GM18508 (cell line): ENCODE measurements around the gene RAC3.

ENCODE experiments used
- ATAC-seq: cut with Tn5 transposase; IDR thresholded peaks from one replicate; pipeline ENCODE4 v1.9.1; 2021; ENCODE audit warnings: moderate number of reproducible peaks; ENCODE audit not compliant: insufficient read depth, unreplicated experiment

Gene RAC3

DNA sequence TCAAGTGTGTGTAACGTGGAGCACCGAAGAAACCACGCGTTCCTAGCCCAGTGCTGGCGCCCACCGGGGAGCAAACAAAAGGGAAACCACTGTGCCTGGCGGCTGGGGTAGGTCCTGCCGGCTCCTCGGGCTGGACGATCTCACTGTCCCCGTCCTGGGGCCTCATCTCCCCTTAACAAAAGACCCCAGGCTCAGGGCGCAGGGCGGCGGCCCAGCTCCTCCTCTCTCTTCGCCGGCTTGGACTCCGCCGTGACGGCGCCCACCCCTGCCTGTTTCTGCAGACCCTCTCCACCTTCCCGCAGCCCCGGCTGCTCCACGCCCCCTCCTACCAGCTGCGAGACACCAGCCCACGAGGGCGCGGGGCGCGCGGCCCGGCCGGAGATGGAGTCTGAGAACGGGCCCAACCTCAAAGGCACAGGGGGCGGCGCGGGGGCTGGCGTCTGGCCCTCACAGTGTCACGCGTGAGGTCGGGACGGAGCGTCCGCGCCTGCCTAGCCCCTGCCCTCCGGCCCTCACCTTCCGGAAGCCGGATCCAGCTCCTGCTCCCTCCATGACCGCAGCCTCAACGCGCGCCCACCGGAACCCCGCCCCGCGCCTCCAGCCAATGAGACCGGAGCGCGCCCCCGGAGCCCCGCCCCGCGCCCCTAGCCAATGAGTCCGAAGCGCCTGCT lies 9.0 kb upstream of the RAC3 start, which contains the start of gene CENPX:
CENPX (minus strand) TSS at position 569 of the 671 bp plus-strand sequence; CDS start at position 552, 17 bp downstream.
- ATAC-seq, result peak; percentile 11

- peak; percentile 53 for ATAC-seq
These were observed 8.5 kb upstream of the RAC3 start, which contains the start of gene LRRC45 for GRCh38 chr17:82022981-82023446. Gene LRRC45, plus strand, starts transcription at chr17:82023305. Its CDS starts 339 bp downstream, at chr17:82023644.

DNA sequence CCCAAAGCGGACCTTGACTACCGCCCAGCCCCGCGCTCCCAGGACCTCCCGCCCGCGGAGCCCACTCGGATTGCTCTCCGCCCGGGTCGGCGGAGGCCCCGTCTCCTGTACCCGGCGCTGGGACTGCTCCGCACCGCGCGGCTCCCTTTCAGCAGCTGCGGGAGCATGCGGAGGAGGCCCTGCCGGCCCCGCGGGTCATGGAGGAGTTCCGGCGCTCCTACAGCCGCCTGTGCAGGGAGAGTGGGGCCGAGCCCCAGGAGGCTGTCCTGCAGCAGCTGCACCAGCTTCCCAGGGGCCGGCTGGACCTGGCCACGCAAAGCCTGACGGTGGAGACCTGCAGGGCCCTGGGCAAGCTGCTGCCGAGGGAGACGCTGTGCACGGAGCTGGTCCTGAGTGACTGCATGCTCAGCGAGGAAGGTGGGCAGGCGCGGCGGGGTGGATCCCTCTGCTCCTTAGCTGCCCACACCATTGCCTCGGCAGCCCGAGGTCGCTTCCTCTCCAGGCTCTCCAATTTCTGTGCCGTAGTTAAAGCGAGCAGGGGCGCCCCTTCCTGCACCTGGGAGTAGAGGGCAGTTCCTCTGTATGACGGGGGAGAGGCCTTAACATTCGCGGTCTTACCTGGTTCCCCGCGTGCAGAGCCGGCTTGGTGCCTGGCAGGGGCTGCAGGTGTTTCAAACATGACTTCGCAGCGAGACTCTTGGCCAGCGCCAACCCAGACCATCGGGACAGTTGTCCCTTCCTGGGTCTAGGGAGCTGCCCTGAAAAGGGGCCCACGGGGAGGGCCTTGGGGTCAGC lies 7.8 kb upstream of the RAC3 start:
- no peak for ATAC-seq

DNA sequence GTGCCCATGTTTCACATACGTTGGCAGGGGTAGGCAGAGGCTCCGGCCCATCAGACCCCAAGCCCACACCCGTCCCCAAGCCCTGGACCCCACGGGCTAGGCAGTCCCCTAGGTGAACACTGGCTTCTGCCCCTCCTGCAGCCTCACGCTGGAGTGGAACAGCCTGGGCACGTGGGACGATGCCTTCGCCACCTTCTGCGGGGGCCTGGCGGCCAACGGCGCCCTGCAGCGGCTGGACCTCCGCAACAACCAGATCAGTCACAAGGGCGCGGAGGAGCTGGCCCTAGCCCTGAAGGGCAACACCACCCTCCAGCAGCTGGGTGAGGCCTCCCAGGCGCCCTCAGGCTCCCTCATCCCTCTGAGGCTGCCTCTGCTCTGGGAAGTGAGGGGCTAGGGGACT lies 6.6 kb upstream of the RAC3 start:
- no peak for ATAC-seq

DNA sequence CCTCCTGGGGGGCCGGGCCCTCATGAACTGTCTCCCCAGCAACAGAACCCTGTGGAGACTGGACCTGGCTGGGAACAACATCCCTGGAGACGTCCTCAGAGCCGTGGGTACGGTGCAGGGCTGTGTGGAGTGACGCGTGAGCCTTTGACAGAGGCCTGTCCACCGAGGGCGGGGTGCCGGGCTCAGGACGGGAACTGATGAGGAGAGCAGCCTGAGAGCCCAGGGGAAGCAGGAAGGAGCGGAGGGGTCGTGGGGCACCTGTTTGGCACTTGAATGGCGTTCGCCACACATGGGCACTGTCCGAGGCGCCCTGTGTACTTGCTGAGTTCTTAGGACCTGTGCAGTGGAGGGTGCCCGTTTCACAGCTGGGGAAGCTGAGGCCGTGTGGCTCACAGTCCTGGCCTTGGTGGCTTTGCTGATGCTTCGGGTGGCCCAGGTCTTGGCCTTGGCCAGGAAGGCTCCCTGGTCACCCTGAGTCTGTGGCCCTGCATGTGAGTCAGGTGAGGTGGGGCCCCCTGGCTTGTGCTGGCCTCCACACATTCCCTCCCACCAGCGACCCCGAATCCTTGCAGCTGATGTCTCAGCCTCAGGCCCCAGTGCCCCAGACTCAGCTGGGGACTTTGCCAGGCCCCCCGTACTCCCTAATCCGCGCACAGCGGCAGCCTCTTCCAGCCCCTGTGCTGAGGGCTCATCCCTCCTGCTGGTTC lies 5.9 kb upstream of the RAC3 start:
- ATAC-seq, result no peak

GRCh38 chr17:82028246-82028645 lies 3.2 kb upstream of the RAC3 start:
- no peak for ATAC-seq

- ATAC-seq, result no peak
These were observed 2.5 kb upstream of the RAC3 start for GRCh38 chr17:82028966-82029365.

GRCh38 chr17:82029391-82029790 lies 2.1 kb upstream of the RAC3 start:
- no peak for ATAC-seq

- no peak for ATAC-seq
These were observed 1.4 kb upstream of the RAC3 start for GRCh38 chr17:82029990-82030469.

GRCh38 chr17:82030470-82031302 lies 792 bp upstream of the RAC3 start:
- ATAC-seq, result no peak

- ATAC-seq, result no peak
These were observed 578 bp downstream of the RAC3 start for GRCh38 chr17:82031885-82032627.

GRCh38 chr17:82033359-82034085 lies 2.0 kb downstream of the RAC3 start:
- no peak for ATAC-seq

GRCh38 chr17:82034371-82035011 lies 3.0 kb downstream of the RAC3 start:
- ATAC-seq, result no peak

- ATAC-seq, result no peak
These were observed 4.0 kb downstream of the RAC3 start for GRCh38 chr17:82035488-82035887.

DNA sequence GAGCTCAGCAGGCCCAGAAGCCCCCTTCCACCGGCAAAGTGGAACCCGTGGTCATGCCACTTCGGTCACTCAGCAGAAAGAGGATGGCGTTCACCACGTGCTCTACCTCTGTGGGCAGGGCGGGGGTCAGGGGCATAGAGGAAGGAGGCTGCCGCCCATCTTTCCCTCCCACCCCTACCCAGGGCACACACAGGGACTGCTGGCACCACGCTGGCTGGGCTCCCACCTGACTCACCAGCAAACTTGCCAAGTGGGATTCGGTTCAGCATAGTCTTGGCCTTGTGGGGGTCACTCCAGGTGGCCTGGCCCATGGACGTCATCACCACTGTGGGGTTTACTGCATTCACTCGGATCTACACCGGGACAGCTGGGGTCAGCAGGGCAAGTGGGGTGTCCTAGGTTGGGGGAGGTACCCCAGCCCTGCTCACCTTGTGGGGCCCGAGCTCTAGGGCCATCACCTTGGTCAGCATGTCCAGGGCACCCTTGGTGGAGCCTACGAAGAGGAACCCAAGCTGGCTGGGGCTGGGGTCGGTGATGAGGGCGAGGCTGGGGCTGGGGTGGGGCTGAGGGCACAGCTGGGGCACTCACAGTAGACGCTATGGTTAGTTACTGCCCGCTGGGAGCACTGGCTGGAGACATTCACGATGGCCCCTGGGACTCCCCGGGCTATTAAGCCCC lies 4.6 kb downstream of the RAC3 start:
- ATAC-seq, result no peak

DNA sequence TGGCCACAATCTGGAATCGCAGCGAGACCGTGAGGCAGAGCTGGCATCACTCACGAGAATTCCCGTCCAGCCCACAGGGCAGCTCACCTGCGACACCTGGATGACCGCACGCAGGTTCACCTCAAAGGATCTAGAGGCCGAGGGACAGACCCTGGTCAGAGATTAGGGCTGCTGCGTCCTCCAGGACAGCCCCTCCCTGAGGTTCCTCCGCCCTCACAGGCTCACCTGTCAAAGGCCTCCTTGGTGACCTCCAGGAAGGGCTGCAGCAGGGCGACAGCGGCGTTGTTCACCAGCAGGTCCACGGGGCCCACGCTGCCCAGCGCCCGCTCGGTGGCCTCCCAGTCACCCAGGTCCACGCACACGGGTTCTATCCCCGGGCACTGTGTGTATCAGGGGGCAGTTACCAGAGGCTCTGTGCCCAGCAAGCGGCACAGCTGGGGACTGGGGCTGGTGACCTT lies 5.2 kb downstream of the RAC3 start:
- ATAC-seq, result no peak

- no peak for ATAC-seq
These were observed 5.8 kb downstream of the RAC3 start, which contains the start of gene DCXR for GRCh38 chr17:82037092-82037888. Gene DCXR, minus strand, starts transcription at chr17:82037697. Its CDS starts 15 bp downstream, at chr17:82037682.
